Fibroblast of mammary gland (primary cell): Measurements from ENCODE around the gene CD209.
"Not testable (repeated sequence)": the region's sequence is repeated elsewhere in the genome, so short reads cannot be mapped to it uniquely, and the experiment has no call there.

Source experiments
- DNase-seq: peaks from one replicate; pipeline ENCODE4 v3.0.0-alpha.2; 2010; ENCODE audit warnings: low read depth
- H3K4me3 ChIP-seq: 2 replicates; pipeline ENCODE4 v1.5.1; 2011; ENCODE audit warnings: low read depth, mild to moderate bottlenecking, low read length, moderate library complexity; ENCODE audit not compliant: control insufficient read depth
- TF ChIP-seq, protein P1 (sequence below): conservative IDR thresholded peaks from 2 replicates; pipeline ENCODE4 v1.5.1; 2011; ENCODE audit warnings: low read depth, low read length, inconsistent platforms; ENCODE audit not compliant: control insufficient read depth, insufficient read depth

The CD209 gene

DNA sequence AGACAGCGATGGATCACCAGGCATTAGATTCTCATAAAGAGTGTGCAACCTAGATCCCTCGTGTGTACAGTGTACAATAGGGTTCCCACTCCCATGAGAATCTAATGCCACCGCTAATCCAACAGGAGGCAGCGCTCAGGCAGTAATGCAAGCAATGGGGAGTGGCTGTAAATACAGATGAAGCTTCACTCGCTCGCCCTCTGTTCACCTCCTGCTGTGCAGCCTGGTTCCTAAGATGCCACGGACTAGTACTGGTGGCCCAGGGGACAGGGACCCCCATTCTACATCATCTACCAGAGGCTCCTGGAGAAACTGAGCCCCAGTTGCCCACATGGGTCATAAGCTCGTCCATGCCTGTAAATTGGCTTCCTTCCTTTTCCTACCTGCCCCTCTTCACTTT lies 23.7 kb upstream of the CD209 start:
- TF ChIP-seq, protein P1, sequence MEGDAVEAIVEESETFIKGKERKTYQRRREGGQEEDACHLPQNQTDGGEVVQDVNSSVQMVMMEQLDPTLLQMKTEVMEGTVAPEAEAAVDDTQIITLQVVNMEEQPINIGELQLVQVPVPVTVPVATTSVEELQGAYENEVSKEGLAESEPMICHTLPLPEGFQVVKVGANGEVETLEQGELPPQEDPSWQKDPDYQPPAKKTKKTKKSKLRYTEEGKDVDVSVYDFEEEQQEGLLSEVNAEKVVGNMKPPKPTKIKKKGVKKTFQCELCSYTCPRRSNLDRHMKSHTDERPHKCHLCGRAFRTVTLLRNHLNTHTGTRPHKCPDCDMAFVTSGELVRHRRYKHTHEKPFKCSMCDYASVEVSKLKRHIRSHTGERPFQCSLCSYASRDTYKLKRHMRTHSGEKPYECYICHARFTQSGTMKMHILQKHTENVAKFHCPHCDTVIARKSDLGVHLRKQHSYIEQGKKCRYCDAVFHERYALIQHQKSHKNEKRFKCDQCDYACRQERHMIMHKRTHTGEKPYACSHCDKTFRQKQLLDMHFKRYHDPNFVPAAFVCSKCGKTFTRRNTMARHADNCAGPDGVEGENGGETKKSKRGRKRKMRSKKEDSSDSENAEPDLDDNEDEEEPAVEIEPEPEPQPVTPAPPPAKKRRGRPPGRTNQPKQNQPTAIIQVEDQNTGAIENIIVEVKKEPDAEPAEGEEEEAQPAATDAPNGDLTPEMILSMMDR: no peak
- H3K4me3 ChIP-seq: no peak overlapping the region
- no peak for DNase-seq

DNA sequence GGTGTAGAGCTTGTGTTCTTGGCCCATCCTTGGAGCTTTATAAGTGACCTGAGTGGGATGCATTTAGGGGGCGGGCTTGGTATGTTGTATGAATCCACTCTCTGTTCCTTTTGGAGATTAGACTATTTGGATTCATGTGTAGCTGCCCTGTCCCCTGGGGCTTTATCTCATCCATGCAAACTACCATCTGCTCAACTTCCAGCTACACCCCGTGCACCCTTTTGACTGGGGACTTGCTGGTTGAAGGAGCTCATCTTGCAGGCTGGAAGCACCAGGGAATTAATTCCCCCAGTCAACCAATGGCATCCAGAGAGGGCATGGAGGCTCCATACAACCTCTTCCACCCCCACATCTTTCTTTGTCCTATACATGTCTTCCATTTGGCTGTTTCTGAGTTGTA lies 21.8 kb upstream of the CD209 start:
- no peak for DNase-seq

DNA sequence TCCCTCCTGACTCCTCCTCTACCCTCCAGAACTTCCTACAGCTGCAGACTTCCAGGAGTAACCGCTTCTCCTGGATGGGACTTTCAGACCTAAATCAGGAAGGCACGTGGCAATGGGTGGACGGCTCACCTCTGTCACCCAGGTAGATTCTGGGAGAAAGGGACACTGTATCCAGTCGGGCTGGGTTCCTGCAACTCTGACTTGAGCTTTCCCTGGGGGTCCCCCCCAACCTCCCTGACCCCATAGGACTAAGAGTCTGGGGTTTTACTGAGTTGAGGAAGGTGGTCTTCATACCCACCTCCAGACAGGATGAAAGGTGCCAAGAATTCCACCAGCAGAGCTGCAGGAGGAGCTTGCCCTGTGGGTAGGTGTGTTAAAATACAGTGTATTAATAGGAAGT lies 20.2 kb upstream of the CD209 start:
- H3K4me3 ChIP-seq: no peak overlapping the region
- TF ChIP-seq, protein P1: no peak

More for the DNA sequence above, 21.8 kb upstream of the CD209 start:
- no peak overlapping the region for H3K4me3 ChIP-seq
- TF ChIP-seq, protein P1: no peak

DNA sequence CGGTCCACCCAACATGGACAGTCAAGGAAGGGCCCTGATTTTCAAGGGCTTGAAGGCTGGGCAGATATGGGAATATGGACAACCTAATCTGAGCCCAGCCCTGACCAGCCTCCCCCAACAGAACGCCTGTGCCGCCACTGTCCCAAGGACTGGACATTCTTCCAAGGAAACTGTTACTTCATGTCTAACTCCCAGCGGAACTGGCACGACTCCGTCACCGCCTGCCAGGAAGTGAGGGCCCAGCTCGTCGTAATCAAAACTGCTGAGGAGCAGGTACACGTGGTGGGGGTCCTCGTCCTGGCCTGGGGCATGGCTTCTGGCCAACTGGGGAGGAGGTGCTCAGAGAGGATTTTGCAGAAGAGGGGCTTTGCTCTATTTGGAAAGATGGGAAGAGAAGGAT lies 19.2 kb upstream of the CD209 start:
- no peak for DNase-seq
- no peak overlapping the region for H3K4me3 ChIP-seq
- TF ChIP-seq, protein P1: no peak

More for the DNA sequence above, 20.2 kb upstream of the CD209 start:
- no peak for DNase-seq

DNA sequence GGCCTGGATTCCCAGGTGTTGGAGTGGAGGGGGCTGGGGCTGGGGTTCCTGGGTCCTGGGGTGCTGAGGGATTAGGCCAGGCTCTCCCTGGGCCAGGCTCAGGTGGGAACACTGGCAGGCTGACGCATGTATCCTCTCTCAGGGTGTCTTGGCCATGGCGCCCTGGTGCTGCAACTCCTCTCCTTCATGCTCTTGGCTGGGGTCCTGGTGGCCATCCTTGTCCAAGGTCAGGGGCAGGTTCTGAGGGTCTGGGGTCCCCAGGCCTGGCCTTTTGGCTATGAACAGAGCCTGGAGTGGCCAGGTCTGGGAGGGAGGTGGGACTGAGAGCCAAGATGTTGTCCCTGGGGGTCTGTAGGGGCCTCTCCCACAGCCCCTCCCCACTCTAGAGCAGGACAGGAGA lies 17.7 kb upstream of the CD209 start:
- DNase-seq, H3K4me3 ChIP-seq: not testable (repeated sequence)

DNA sequence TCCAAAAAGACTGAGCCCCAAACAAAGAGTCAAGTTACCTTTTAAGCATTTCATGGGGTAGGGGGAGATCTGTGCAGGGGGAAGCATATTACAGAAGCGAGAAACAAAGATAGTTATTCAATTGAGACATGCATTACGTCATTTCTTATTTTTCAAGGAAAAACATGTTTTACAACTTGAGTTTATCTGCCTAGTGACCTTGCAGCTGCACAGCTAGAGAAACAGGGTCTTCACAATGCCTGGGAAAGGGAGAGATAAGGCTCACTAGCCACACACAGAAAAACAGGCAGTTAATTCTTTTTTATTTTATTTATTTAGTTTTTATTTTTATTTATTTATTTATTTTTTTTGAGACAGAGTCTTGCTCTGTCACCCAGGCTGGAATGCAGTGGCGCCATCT lies 16.8 kb upstream of the CD209 start:
- DNase-seq: not testable (repeated sequence)

DNA sequence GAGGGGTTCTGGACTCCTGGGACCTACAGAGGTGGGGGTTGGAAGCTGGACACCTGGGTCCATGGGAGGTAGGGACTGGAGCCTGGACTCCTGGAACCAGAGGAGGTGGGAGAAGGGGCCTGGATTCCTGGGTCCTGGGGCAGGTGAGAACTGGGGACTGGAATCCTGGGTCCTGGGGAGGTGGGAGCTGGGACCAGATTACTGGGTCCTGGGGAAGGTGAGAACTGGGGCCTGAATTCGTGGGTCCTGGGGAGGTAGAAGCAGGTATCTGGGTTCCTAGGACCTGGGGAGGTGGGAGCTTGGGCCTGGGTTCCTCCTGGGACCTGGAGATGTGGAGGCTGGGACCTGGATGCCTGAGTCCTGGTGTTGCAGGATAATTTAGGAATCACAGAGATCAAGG lies 16.4 kb upstream of the CD209 start:
- TF ChIP-seq, protein P1: no peak
- no peak overlapping the region for H3K4me3 ChIP-seq
- DNase-seq: no peak

More for the DNA sequence above, 16.8 kb upstream of the CD209 start:
- not testable (repeated sequence) for H3K4me3 ChIP-seq

DNA sequence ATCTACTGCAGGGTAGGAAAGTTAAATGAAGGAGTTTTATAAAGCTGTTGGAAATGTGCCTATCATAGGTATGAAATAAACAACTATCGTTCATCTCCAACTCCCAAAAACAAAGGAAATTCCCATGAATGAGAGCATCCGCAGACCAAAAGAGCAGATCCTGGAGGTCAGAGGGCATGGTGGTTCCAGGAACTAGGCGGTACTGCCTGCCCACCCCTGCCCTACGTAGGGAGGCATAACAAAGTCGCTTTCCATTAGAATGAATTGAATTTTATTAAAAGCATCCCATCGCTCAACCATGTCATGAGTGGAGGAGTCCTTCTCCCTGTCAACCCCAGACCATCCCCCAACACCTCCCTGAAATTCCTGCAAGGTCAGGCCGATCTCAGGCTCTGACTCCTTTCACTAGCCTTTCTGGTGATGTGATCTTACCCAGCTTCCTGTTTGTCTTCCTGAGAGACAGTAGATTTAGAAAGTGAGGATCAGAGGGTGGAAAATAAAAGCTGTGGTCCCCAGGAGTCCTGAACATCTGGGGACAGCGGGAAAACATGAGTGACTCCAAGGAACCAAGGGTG lies 15.5 kb upstream of the CD209 start, which contains the start of gene CLEC4M:
CLEC4M (plus strand) TSS at position 525 of the 575 bp plus-strand sequence; CDS start at position 549, 24 bp downstream.
- TF ChIP-seq, protein P1: no peak
- DNase-seq: no peak
- no peak within 1 kb of the TSS for H3K4me3 ChIP-seq
